ENCODE data around the gene PM20D1.
A peak's percentile ranks its signal among the peaks of the same experiment; 100 is the strongest.
"Not testable (repeated sequence)": the region's sequence is repeated elsewhere in the genome, so short reads cannot be mapped to it uniquely, and the experiment has no call there.

Gene PM20D1

DNA sequence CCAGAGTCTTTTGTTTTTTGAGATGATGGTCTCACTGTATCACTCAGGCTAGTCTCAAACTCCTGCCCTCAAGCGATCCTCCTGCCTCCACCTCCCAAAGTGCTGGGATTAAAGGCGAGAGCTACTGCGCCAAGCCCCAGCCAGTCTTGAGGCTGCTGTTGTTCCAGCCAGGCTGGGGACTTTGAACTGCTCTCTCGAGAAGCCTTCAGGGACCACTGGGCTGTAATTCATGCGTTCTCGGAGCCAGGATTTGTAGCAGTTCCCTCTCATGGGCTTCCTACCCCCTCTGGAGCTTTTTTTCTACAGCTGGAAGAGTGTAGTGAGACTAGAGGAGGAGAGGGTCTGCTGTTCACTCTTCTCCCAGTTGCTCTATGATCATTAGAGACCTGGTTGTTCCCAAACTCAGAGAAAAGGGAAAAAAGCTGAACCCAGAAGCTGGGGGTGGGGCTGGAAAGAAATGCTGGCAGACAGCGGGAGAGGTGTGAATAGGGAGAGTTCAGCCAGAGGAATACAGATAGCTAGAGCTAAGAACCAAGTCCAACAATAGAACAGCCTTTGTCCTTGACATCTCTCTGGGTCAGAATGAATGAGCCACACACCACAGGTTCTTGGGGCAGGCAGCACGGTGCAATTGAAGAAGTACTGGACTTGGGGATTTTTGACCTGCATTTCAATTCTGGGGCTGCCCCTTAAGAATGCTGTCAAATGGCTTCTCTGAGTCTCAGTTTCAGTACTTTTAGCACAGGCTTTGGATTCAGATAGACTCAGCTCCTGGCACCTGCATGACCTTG lies 23.7 kb downstream of the PM20D1 start:
- no peak for FAIRE-seq
- no peak for TF ChIP-seq POLR2A (IDR thresholded peaks at IDR 0.05; ENCODE audit: low read depth, low read length)
- DNase-seq (ENCODE audit: insufficient read length, low spot score), result no peak

DNA sequence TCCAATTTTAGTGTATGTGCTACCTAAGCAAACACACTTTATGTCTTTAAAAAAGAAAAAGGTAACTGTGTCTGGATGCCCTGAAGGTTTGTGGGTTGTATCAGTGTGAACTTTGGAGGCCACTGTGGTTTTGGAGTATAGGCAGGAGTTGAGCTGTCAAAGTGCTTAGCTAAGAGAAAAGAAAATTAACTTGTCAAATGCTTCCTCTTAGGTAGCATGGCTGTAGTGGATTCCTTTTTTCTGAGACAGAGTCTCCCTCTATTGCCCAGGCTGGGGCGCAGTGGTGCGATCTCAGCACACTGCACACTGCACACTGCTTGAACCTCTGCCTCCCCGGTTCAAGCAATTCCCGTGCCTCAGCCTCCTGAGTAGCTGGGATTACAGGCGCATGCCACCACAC lies 25.8 kb downstream of the PM20D1 start:
- DNase-seq (ENCODE audit: insufficient read length, low spot score) (no peak), FAIRE-seq (no peak)
- no peak for TF ChIP-seq POLR2A (IDR thresholded peaks at IDR 0.05; ENCODE audit: low read depth, low read length)

DNA sequence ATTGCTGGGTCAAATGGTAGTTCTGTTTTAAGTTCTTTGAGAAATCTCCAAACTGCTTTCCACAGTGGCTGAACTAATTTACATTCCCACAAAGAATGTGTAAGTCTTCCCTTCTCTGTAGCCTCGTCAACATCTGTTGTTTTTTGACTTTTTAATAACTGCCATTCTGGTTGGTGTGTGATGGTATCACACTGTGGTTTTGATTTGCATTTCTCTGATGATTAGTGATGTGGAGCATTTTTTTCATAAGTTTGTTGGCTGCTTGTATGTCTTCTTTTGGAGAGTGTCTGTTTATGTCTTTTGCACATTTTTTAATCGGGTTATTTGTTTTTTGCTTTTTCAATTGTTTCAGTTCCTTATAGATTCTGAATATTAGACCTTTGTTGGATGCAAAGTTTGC lies 26.7 kb downstream of the PM20D1 start:
- FAIRE-seq; DNase-seq (ENCODE audit: insufficient read length, low spot score): not testable (repeated sequence)

DNA sequence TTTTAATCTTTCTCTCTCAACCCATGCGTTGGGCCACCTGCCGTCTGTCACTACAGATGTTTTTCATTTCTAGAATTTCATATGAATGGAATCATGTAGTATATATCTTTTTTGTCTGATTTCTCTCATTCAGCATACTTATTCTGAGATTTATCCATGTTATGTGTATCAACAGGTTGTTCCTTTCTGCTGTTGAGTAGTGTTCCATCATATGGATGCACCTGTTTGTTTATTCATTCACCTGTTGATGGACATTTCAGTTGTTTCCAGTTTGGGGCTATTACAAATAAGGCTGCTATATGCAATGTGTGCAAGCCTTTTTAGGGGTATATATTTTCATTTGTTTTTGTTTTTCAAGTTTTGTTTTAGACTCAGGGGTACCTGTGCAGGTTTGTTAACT lies 27.5 kb downstream of the PM20D1 start:
- FAIRE-seq, result no peak

DNA sequence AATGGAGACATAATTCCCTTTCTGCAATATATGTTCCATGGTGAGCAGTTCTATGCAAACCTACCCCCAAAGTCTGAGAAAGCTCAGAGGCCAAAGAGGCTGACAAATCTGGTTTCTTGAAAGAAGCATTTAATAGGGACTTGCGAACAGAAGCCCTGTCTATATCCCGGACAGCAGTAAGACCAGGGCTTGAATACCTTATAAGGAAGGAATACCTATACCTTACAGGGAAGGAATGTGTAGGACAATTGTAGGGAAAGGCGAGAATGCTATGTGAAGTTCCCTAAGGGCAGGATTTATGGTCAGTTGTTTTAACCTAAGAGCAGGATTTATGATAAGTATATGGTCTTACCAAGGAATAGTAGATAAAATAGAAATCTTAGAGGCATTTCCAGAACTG lies 31.9 kb downstream of the PM20D1 start:
- FAIRE-seq (no peak), DNase-seq (ENCODE audit: insufficient read length, low spot score) (no peak)
- no peak for TF ChIP-seq POLR2A (IDR thresholded peaks at IDR 0.05; ENCODE audit: low read depth, low read length)

More for the DNA sequence above, 27.5 kb downstream of the PM20D1 start:
- TF ChIP-seq POLR2A (IDR thresholded peaks at IDR 0.05; ENCODE audit: low read depth, low read length), result no peak
- DNase-seq (ENCODE audit: insufficient read length, low spot score), result no peak

DNA sequence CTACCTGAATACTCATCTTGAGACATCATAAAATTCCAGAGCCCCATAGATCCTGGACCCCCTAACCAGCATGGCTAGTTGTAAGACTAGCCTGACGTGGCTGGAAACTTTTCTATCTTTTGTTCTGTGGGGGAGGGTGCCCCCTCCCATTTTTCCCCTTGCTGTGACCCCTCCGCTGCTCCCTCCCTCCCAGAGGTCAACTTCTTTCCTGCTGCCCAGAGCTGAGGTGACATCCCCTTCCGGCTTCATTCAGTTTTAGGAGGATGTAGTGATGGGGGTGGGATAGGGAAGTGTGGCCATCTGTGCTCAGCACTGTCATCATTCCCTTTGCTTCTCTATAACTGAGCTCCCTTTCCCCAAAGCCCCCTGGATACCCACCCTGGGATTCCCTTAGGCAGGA lies 32.6 kb downstream of the PM20D1 start:
- DNase-seq (ENCODE audit: insufficient read length, low spot score) (no peak), FAIRE-seq (no peak)
- no peak for TF ChIP-seq POLR2A (IDR thresholded peaks at IDR 0.05; ENCODE audit: low read depth, low read length)

DNA sequence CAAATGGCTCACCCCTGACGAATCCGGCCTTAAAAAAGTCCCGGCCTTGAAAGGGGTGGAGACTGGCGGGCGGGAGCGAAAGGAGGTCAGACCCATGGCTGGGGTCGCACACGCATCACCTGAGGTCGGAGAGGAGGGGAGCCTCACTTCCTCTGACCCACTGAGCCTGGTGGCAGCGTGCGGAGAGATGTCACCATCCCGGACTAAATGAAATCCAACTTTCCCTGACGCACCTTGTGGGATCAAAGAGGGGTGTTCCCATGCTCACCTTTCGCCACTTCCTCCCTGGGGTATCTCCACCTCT lies 36.2 kb downstream of the PM20D1 start:
- DNase-seq (ENCODE audit: insufficient read length, low spot score) (no peak), FAIRE-seq (no peak)
- TF ChIP-seq POLR2A (IDR thresholded peaks at IDR 0.05; ENCODE audit: low read depth, low read length), result no peak

DNA sequence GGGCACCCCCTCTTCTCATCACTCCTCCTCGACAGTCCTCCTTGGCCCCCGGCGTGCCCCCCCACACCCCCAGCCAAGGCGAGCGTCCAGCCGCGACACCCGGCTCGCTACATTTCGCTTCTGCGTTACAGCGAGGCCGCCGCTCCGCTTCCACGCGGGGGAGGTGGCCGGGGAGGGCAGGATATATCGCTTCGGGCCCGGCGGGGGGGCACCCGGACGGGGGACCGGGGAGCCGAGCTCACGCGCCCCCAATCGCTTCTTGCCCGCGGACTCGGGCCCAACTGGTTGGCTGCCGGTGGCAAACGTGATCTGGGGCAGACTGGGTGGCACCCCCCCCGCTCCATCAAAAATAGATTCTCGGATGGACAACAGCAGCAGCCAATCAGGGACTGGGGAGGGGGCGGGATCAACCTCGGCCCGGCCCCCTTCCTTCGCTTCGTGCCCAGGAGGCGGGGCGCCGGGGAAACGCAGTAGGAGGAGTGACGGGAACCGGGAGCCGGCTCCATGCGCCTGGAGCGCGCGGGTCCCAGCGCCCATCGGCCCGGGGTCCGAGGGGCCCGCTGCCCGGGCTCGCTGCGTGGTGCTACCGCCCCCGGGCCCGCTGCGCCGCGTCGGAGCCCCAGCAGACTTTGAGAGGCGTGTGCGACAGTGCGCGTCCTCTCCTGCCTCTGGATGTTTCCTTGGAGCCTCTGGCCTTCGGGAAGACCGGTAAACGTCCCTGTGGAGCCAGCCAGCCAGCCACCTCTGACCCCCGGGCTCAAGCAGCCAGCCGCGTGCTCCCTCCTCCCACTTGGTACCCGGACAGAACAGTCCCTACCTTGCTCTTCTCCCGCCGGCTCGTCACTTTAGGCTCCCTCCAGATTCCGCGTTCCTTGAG lies 36.8 kb downstream of the PM20D1 start, which contains the start of gene SLC41A1:
TSS of gene SLC41A1 (minus strand) at position 321 of the 877 bp plus-strand sequence. CDS start 2,757 bp downstream, outside the sequence.
- TF ChIP-seq POLR2A (IDR thresholded peaks at IDR 0.05; ENCODE audit: low read depth, low read length), result peak; percentile 80
- FAIRE-seq (no peak), DNase-seq (ENCODE audit: insufficient read length, low spot score) (peak; percentile 93)

DNA sequence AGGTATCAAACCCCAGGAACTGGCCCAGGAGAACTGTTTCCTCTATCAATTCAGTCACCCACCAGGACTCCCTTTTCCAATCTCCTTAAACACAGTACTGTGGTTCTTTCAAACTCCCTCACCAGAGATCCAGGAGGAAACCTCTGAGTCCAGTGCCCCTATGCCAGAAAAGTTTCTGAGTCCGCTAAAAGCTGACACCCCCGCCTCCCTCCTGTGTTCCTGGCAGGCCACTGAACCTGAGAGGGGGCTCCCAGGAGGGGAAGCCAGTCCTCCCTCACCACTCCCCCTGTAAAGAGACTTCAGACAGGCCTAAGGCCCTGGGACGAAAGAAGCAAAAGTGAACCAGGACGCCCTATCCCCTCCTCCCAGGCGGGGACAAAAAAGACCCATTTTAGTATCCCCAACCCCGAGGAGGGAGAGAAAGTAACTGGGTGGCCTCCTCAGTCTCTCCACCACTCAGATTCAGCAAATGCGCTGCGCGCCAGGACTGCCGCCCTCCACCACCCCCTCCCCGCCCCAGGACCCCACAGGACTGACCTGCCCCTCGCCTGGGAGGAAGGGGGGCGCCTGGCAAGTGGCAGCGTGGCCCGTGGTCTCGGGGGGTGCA lies 37.6 kb downstream of the PM20D1 start:
- TF ChIP-seq POLR2A (IDR thresholded peaks at IDR 0.05; ENCODE audit: low read depth, low read length), result no peak
- DNase-seq (ENCODE audit: insufficient read length, low spot score) (peak; percentile 45), FAIRE-seq (no peak)

DNA sequence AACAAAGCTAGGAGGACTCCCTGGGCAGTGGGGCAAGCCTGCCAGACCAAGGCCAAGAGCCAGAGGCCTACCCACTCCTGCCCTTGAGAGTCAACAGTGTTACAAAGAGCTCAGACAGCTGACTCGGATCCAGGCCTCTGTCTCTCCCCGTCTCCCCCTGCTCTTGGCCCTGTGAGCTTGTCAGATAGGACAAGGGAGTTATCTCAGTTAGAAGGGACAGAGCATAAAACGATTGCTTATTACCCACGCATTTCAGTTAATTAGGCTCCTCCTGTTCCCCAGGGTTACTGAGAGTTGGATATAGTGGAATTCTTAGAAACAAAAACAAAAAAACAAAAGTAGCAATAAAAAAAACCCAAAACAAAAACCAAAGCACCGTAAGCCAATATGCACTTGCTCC lies 38.3 kb downstream of the PM20D1 start:
- DNase-seq (ENCODE audit: insufficient read length, low spot score) (no peak), FAIRE-seq (no peak)
- no peak for TF ChIP-seq POLR2A (IDR thresholded peaks at IDR 0.05; ENCODE audit: low read depth, low read length)

DNA sequence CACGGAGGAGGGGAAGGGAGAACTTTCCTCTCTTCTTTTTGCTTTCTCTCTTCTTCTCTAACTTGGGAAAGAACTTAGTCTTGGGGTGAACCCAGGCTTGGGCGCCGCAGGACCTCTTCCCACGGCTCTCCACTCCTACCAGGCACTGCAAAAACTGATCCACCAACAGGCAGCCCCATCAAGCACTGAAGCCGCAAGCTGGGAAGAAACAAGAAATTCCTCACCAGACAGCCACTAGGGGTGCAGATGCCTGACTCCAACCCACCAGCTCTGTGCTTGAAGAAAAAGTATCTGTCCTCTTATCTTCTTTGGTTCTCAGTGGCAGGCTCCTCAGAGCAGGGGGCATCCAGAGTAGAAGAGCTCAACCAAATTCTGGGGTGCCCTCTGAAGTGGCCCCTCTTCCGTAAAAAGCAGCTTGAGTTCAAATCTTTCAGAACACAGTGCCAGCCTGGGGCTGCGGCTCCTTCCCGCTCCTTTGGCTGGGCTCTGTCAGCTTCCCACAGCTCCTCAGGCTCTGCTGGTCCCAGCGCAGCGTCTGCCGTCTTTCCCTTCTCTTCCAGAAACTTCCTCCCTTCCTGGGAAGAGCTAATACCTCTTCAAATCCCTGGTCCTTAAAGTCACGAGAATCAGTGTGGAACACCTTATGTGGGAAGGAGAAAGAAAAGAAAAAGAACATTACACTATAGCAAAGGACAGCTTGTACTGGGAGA lies 39.3 kb downstream of the PM20D1 start:
- FAIRE-seq, result no peak
- no peak for TF ChIP-seq POLR2A (IDR thresholded peaks at IDR 0.05; ENCODE audit: low read depth, low read length)
- no peak for DNase-seq (ENCODE audit: insufficient read length, low spot score)

DNA sequence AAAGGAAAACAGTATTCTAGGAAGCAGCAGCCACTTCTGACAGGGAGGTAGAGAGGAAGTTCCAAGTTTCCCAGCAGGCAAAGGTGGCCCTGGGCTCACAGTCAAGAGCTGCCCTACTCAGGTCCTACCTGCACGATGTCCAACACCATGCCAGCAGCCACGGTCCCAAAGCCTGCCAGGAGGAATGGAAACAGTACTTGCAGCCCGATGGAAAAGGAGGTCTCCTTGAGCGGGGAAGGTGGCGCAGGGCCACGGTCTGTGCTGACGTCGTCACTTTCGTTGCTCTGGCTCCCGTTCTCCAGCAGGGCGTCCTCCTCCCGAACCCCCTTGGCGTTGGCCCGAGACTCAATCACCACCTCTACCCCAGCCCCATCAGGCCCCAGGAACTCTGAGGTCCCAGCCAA lies 40.0 kb downstream of the PM20D1 start:
- no peak for DNase-seq (ENCODE audit: insufficient read length, low spot score)

DNA sequence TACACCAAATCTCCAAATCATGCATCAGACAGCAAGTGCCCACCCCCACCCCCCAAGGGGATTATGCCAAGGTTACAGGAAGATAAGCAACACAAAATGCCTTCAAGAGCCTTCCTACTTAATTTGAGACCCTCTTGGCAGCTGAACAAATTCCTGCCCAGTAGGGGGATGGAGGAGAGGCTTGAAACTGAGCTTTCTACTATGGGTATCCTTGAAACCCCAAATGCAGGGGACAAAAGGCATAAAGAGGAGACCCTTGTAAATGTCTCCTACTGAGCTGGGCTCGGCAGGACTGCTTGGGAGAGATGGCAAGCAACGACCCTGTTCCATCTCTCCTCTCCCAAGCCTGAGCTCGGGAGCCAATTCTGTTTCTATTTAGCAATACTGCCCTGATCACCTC lies 40.5 kb downstream of the PM20D1 start:
- DNase-seq (ENCODE audit: insufficient read length, low spot score), result no peak
- TF ChIP-seq POLR2A (IDR thresholded peaks at IDR 0.05; ENCODE audit: low read depth, low read length), result no peak
- no peak for FAIRE-seq

More for the DNA sequence above, 40.0 kb downstream of the PM20D1 start:
- TF ChIP-seq POLR2A (IDR thresholded peaks at IDR 0.05; ENCODE audit: low read depth, low read length), result no peak
- no peak for FAIRE-seq

Data from H54 (cell line).